Transverse colon (tissue), 4 donors: Measurements from ENCODE around the gene RAB5B.

Source experiments
- CTCF ChIP-seq, 5 experiments: fragments of 200-600 bp in 3 of 5; fragments of 450-650 bp in 2 of 5; sonication (generic) in 3 of 5; IDR thresholded peaks; 1 replicate in 2 of 5; 2 replicates in 3 of 5; pipeline ENCODE4 v1.5.1; 2016 to 2017; ENCODE audit warnings: antibody characterized with exemption in 5 of 5, inconsistent platforms in 3 of 5, mild to moderate bottlenecking in 2 of 5, moderate library complexity in 1 of 5
- POLR2A ChIP-seq: fragments of 450-650 bp; IDR thresholded peaks from one replicate; pipeline ENCODE4 v1.6.1; 2016; ENCODE audit warnings: antibody characterized with exemption, mild to moderate bottlenecking, moderate library complexity
- POLR2AphosphoS5 ChIP-seq, 3 donors: sonication (generic); formaldehyde crosslinking; IDR thresholded peaks; one replicate each; pipeline ENCODE4 v1.6.1; 2016; ENCODE audit warnings: antibody characterized with exemption in 3 of 3

- no peak for TF ChIP-seq CTCF (IDR thresholded peaks at IDR 0.05)
- no peak for TF ChIP-seq POLR2AphosphoS5 (IDR thresholded peaks at IDR 0.05)
- TF ChIP-seq POLR2A, result no peak
Observed at GRCh38 chr12:55995366-55995765, 21.5 kb downstream of the RAB5B start.
